GM20000 (cell line): ENCODE results near the gene MAP7D1.
"Not testable (repeated sequence)": the region's sequence is repeated elsewhere in the genome, so short reads cannot be mapped to it uniquely, and the experiment has no call there.

Source experiments
- DNase-seq: peaks from one replicate; pipeline ENCODE4 v3.0.0; 2012; ENCODE audit warnings: low spot score
- CTCF ChIP-seq: IDR thresholded peaks from 2 replicates; pipeline ENCODE4 v1.5.1; 2012; ENCODE audit warnings: mild to moderate bottlenecking, control low read depth; ENCODE audit errors: extremely low read depth, missing control alignments

MAP7D1 gene

DNA sequence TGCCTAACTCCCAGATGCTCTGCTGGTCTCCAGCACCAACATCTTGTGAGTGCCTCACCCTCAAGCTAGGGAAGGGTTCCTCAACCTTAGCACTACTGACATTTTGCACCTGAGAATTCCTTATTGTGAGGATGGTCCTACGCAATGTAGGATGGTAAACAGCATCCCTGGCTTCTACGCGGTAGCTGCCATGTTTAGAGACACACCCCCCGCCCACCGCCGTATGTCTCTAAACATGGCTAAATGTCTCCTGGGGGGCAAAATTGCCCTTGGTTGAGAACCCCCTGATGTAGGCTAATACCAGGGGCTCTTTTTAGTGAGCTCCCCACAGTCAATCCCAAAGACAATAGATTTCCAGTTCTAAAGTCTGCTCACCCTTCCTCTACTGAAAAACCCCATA is 2.5 kb upstream of the MAP7D1 start:
- no peak for TF ChIP-seq CTCF
- DNase-seq = no peak

GRCh38 chr1:36154335-36154734 is 1.6 kb upstream of the MAP7D1 start:
- TF ChIP-seq CTCF = no peak
- no peak for DNase-seq

- no peak for DNase-seq
- TF ChIP-seq CTCF = no peak
These were observed 1.1 kb upstream of the MAP7D1 start for GRCh38 chr1:36154765-36155407.

GRCh38 chr1:36156329-36157114 is 562 bp downstream of the MAP7D1 start:
- peak; percentile 68 for DNase-seq

DNA sequence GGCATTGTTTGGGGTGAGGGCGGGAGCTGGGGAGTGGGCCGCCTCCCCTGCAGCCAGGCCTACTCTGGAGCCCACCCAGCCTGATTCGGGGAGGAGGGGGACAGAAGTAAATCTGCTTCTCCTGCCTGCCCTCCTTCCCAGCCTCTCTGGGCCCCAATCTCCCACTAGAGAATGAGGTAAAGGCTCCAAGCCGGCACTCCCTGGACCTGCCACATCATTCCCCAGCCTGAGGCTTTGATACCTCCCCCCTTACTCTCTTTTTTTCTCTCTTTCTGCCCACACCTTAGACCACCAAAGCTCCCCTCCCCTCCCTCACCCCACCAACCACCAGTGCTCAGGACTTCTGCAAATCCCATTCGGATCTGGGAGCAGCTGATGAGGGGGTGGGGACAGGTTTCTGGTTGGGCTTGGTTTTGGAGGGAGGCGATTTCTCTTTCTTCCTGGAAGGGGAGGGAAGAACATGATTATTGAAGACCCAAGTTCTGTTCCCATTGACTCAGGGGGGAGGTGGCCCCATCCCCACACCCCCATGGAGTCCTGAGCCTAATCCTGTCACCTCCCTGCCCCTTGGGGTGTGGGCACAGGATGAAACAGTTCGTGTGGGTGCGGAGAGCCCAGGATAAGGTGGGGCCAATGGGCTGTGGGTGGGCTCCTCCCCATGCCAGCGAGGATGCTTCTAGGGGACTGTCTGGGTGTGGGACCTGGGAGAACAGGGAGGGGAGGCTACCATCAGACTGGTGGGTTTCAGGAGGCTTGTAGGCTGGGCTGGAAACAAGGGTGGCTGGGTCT is 1.3 kb downstream of the MAP7D1 start:
- TF ChIP-seq CTCF = no peak
- no peak for DNase-seq

More at GRCh38 chr1:36156329-36157114, 562 bp downstream of the MAP7D1 start:
- no peak for TF ChIP-seq CTCF

DNA sequence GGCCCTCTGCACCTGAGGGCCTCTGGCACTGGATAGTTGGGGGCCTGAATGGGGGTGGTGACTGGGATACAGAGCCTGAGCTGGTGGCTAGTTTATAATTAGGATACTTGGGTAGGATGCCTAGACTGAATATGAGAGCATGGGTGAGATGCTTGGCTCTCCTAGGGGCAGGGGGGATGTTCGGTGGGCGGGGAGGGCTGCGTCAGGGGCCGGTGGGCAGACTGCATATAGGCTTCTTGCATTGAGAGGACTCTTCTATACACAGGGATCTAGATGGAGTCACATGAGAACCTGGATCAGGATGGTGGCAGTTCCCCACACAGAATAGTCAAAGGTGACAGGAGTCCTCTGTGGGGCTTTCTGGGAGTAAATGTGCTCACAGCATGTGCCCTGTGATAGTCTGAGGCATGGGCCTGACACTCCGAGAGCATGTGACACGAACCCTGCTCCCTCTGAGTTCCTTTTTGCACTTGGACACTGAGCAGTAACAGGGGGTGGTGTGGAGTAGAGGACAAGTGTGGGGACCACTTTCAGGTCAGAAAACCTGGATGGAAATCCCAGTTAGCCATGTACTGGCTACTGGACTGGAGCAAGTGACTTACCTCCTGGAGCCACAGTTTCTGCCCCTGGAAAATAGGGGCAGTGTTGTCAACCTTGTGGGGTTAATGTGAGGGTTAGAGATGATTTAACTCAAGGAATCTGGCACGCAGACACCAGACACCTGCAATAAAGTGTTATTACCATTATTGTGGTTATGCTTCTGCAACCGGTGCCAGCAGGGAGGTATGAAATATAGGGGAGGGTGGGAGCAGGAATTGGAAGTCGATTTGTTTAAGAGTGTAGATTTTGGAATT is 2.2 kb downstream of the MAP7D1 start:
- no peak for DNase-seq
- no peak for TF ChIP-seq CTCF

DNA sequence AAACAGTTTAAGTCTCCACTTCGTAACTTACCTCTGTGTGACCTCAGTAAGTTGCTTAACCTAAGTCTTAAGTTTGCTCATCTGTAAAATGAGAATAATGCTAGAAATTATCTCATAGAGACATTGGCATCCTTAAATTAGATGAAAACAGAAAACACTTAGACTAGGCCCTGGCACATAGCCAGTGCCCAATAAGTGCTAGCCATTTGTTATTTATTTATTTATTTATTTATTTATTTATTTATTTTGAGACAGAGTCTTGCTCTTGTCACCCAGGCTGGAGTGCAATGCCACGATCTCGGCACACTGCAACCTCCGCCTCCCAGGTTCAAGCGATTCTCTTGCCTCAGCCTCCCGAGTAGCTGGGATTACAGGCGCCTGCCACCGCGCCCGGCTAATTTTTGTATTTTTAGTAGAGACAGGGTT is 2.9 kb downstream of the MAP7D1 start:
- not testable (repeated sequence) for DNase-seq
